ENCODE results near the gene SLX9. TPM values are rescaled to one million over a fixed set of nuclear protein-coding genes. Genes with fewer than 3 reads are reported as not detected.

The SLX9 gene
- total and polyA plus RNA-seq, 7 experiments from 2014 or later = 13.2 to 46.4 (median 19.2) TPM

- DNase-seq (no peak), ATAC-seq (no peak)
- H3K27me3 ChIP-seq (ENCODE audit: control insufficient read depth in 2 of 2, insufficient read depth in 2 of 2, low read length in 2 of 2) = no peaks in the 10 kb centered on the region
- no peak overlapping the region for H3K27ac ChIP-seq (ENCODE audit: low read depth, low read length)
- no peaks in the 10 kb centered on the region for H3K9me3 ChIP-seq (ENCODE audit: control insufficient read depth in 2 of 3, low read length in 3 of 3)
- Mint-ChIP-seq H3K27me3 (peaks cover 0 to 5% (median 0%) of the 10 kb centered on the region in 5 donors), H3K36me3 (peaks cover 0 to 7% (median 0%) of the 10 kb centered on the region in 5 donors), H3K4me1 (no peaks in the 10 kb centered on the region), H3K9me3 (peaks cover 0 to 10% (median 5%) of the 10 kb centered on the region in 11 donors), H3K4me3 (no peak overlapping the region), H3K27ac (no peak overlapping the region)
- H3K36me3 ChIP-seq (ENCODE audit: control insufficient read depth in 2 of 3, insufficient read depth in 3 of 3, low read length in 3 of 3) = no peaks in the 10 kb centered on the region
- CTCF ChIA-PET = no interaction called here
- no peaks in the 10 kb centered on the region for H3K4me1 ChIP-seq (ENCODE audit: control insufficient read depth in 2 of 2, insufficient read depth in 2 of 2, low read length in 2 of 2)
- H3K4me3 ChIP-seq (ENCODE audit: low read length) = no peak overlapping the region
- intact Hi-C loops (cut with micrococcal nuclease) = no loop called here
- POLR2A ChIA-PET = interaction anchor here (0.5 kb wide), 1 partner anchor 127 kb away, joined by 5 read pairs; no protein-coding TSS in a partner anchor
Measured at GRCh38 chr21:45001134-45002095, 61.6 kb downstream of the SLX9 start.

- peaks cover 0 to 7% (median 0%) of the 10 kb centered on the region in 5 donors for H3K36me3 Mint-ChIP-seq
- Histone ChIP-seq H3K4me1 (ENCODE audit: control insufficient read depth in 2 of 2, insufficient read depth in 2 of 2, low read length in 2 of 2) (no peaks in the 10 kb centered on the region), H3K9me3 (ENCODE audit: control insufficient read depth in 2 of 3, low read length in 3 of 3) (no peaks in the 10 kb centered on the region), H3K4me3 (ENCODE audit: low read length) (no peak overlapping the region), H3K36me3 (ENCODE audit: control insufficient read depth in 2 of 3, insufficient read depth in 3 of 3, low read length in 3 of 3) (no peaks in the 10 kb centered on the region), H3K27me3 (ENCODE audit: control insufficient read depth in 2 of 2, insufficient read depth in 2 of 2, low read length in 2 of 2) (no peaks in the 10 kb centered on the region), H3K27ac (ENCODE audit: low read depth, low read length) (no peak overlapping the region)
- ATAC-seq = no peak
- ChIA-PET POLR2A (no interaction called here), CTCF (no interaction called here)
- H3K27ac Mint-ChIP-seq = no peak overlapping the region
- DNase-seq = no peak
- intact Hi-C loops (cut with micrococcal nuclease) = no loop called here
- H3K27me3 Mint-ChIP-seq = peaks cover 0 to 10% (median 3%) of the 10 kb centered on the region in 5 donors
- H3K9me3 Mint-ChIP-seq = peaks cover 0 to 13% (median 5%) of the 10 kb centered on the region in 11 donors
- no peak overlapping the region for H3K4me3 Mint-ChIP-seq
- H3K4me1 Mint-ChIP-seq = no peaks in the 10 kb centered on the region
Measured at GRCh38 chr21:45002381-45003204, 62.8 kb downstream of the SLX9 start.

- H3K4me1 Mint-ChIP-seq = no peaks in the 10 kb centered on the region
- ChIA-PET POLR2A (no interaction called here), CTCF (no interaction called here)
- H3K4me3 ChIP-seq (ENCODE audit: low read length) = no peak overlapping the region
- intact Hi-C loops (cut with micrococcal nuclease) = no loop called here
- H3K27ac Mint-ChIP-seq = no peak overlapping the region
- no peak overlapping the region for H3K27ac ChIP-seq (ENCODE audit: low read depth, low read length)
- peaks cover 0 to 15% (median 5%) of the 10 kb centered on the region in 11 donors for H3K9me3 Mint-ChIP-seq
- H3K4me3 Mint-ChIP-seq = no peak overlapping the region
- no peaks in the 10 kb centered on the region for H3K4me1 ChIP-seq (ENCODE audit: control insufficient read depth in 2 of 2, insufficient read depth in 2 of 2, low read length in 2 of 2)
- no peak for ATAC-seq
- H3K27me3 Mint-ChIP-seq = peaks cover 0 to 15% (median 6%) of the 10 kb centered on the region in 5 donors
- no peak for DNase-seq
- peaks cover 0 to 7% (median 0%) of the 10 kb centered on the region in 5 donors for H3K36me3 Mint-ChIP-seq
- H3K9me3 ChIP-seq (ENCODE audit: control insufficient read depth in 2 of 3, low read length in 3 of 3) = no peaks in the 10 kb centered on the region
- H3K36me3 ChIP-seq (ENCODE audit: control insufficient read depth in 2 of 3, insufficient read depth in 3 of 3, low read length in 3 of 3) = no peaks in the 10 kb centered on the region
- no peaks in the 10 kb centered on the region for H3K27me3 ChIP-seq (ENCODE audit: control insufficient read depth in 2 of 2, insufficient read depth in 2 of 2, low read length in 2 of 2)
Measured at GRCh38 chr21:45003331-45004058, 63.7 kb downstream of the SLX9 start.

- ATAC-seq (no peak), DNase-seq (no peak)
- Histone ChIP-seq H3K4me3 (ENCODE audit: low read length) (no peak overlapping the region), H3K27ac (ENCODE audit: low read depth, low read length) (no peak overlapping the region), H3K36me3 (ENCODE audit: control insufficient read depth in 2 of 3, insufficient read depth in 3 of 3, low read length in 3 of 3) (no peaks in the 10 kb centered on the region), H3K4me1 (ENCODE audit: control insufficient read depth in 2 of 2, insufficient read depth in 2 of 2, low read length in 2 of 2) (no peaks in the 10 kb centered on the region), H3K27me3 (ENCODE audit: control insufficient read depth in 2 of 2, insufficient read depth in 2 of 2, low read length in 2 of 2) (no peaks in the 10 kb centered on the region), H3K9me3 (ENCODE audit: control insufficient read depth in 2 of 3, low read length in 3 of 3) (no peaks in the 10 kb centered on the region)
- peaks cover 0 to 15% (median 6%) of the 10 kb centered on the region in 11 donors for H3K9me3 Mint-ChIP-seq
- POLR2A ChIA-PET = no interaction called here
- H3K4me3 Mint-ChIP-seq = no peak overlapping the region
- peaks cover 0 to 7% (median 0%) of the 10 kb centered on the region in 5 donors for H3K36me3 Mint-ChIP-seq
- H3K27me3 Mint-ChIP-seq = peaks cover 0 to 21% (median 6%) of the 10 kb centered on the region in 5 donors
- intact Hi-C loops (cut with micrococcal nuclease) = no loop called here
- no peaks in the 10 kb centered on the region for H3K4me1 Mint-ChIP-seq
- CTCF ChIA-PET = no interaction called here
- H3K27ac Mint-ChIP-seq = no peak overlapping the region
Measured at GRCh38 chr21:45004059-45004422, 64.2 kb downstream of the SLX9 start.

GRCh38 chr21:45004481-45005247, 64.8 kb downstream of the SLX9 start:
- POLR2A ChIA-PET = no interaction called here
- intact Hi-C loops (cut with micrococcal nuclease) = no loop called here
- Histone ChIP-seq H3K27me3 (ENCODE audit: control insufficient read depth in 2 of 2, insufficient read depth in 2 of 2, low read length in 2 of 2) (no peaks in the 10 kb centered on the region), H3K4me1 (ENCODE audit: control insufficient read depth in 2 of 2, insufficient read depth in 2 of 2, low read length in 2 of 2) (no peaks in the 10 kb centered on the region), H3K27ac (ENCODE audit: low read depth, low read length) (no peak overlapping the region), H3K9me3 (ENCODE audit: control insufficient read depth in 2 of 3, low read length in 3 of 3) (no peaks in the 10 kb centered on the region), H3K4me3 (ENCODE audit: low read length) (no peak overlapping the region), H3K36me3 (ENCODE audit: control insufficient read depth in 2 of 3, insufficient read depth in 3 of 3, low read length in 3 of 3) (no peaks in the 10 kb centered on the region)
- CTCF ChIA-PET = no interaction called here
- DNase-seq = no peak
- H3K27me3 Mint-ChIP-seq = peaks cover 0 to 27% (median 6%) of the 10 kb centered on the region in 5 donors
- peaks cover 0 to 15% (median 6%) of the 10 kb centered on the region in 11 donors for H3K9me3 Mint-ChIP-seq
- H3K4me3 Mint-ChIP-seq = no peak overlapping the region
- H3K36me3 Mint-ChIP-seq = peaks cover 0 to 7% (median 0%) of the 10 kb centered on the region in 5 donors
- H3K27ac Mint-ChIP-seq = no peak overlapping the region
- ATAC-seq = no peak
- no peaks in the 10 kb centered on the region for H3K4me1 Mint-ChIP-seq
